K562 (cell line): ENCODE measurements around the gene TBC1D5. TPM values are rescaled to one million over a fixed set of nuclear protein-coding genes. Genes with fewer than 3 reads are reported as not detected.

Experiments used
- ARID2 ChIP-seq: fragments of 450-650 bp; IDR thresholded peaks from 2 replicates; pipeline ENCODE4 v1.6.1; 2017; ENCODE audit warnings: antibody characterized with exemption, mild to moderate bottlenecking
- ETS1 ChIP-seq: conservative IDR thresholded peaks from 2 replicates; pipeline ENCODE4 v1.6.1; 2011; ENCODE audit warnings: low read depth, mild to moderate bottlenecking, low read length; ENCODE audit not compliant: control insufficient read depth
- HMGN3 ChIP-seq: IDR thresholded peaks from 2 replicates; pipeline ENCODE4 v1.6.1; 2011; ENCODE audit warnings: borderline replicate concordance, low read depth, mild to moderate bottlenecking, mixed read lengths, low read length; ENCODE audit not compliant: insufficient read length; ENCODE audit errors: extremely low read depth
- MEF2A ChIP-seq: IDR thresholded peaks from 2 replicates; pipeline ENCODE4 v1.6.1; 2011; ENCODE audit warnings: low read depth, mild to moderate bottlenecking, low read length, moderate library complexity; ENCODE audit not compliant: control insufficient read depth
- MEIS2 ChIP-seq: fragments of 450-650 bp; IDR thresholded peaks from 2 replicates; pipeline ENCODE4 v1.6.1; 2014; ENCODE audit warnings: mild to moderate bottlenecking; ENCODE audit not compliant: partially characterized antibody
- NFE2L1 ChIP-seq: fragments of 450-650 bp; IDR thresholded peaks from 2 replicates; pipeline ENCODE4 v1.6.1; 2016; ENCODE audit warnings: missing genetic modification characterization, low read depth, mild to moderate bottlenecking, missing compliant biosample characterization, moderate library complexity, borderline replicate concordance
- PBX2 ChIP-seq, 2 experiments: IDR thresholded peaks in 1 of 2; conservative IDR thresholded peaks in 1 of 2; 2 replicates each; pipeline ENCODE4 v1.6.1; 2016; ENCODE audit warnings: low read depth in 2 of 2, mild to moderate bottlenecking in 1 of 2, missing compliant biosample characterization in 1 of 2, missing genetic modification characterization in 1 of 2, moderate library complexity in 1 of 2
- PTBP1 ChIP-seq: fragments of 200-400 bp; formaldehyde crosslinking; IDR thresholded peaks from 2 replicates; pipeline ENCODE4 v1.6.1; 2017; ENCODE audit warnings: low read depth, low read length
- SRSF9 ChIP-seq: fragments of 200-400 bp; formaldehyde crosslinking; IDR thresholded peaks from 2 replicates; pipeline ENCODE4 v1.6.1; 2017; ENCODE audit warnings: low read depth, low read length, borderline replicate concordance
- TCF3 ChIP-seq: sonication (generic); formaldehyde crosslinking; IDR thresholded peaks from 2 replicates; pipeline ENCODE4 v1.4.0; 2020; ENCODE audit warnings: mild to moderate bottlenecking, missing genetic modification reagents
- ZC3H4 ChIP-seq: sonication (generic); formaldehyde crosslinking; IDR thresholded peaks from 2 replicates; pipeline ENCODE4 v1.9.0; 2021; ENCODE audit warnings: missing genetic modification reagents, borderline replicate concordance
- ZNF318 ChIP-seq, 2 experiments: fragments of 450-650 bp; IDR thresholded peaks; 2 replicates each; pipeline ENCODE4 v1.6.1; 2016; ENCODE audit warnings: mild to moderate bottlenecking in 2 of 2, borderline replicate concordance in 1 of 2, low read depth in 1 of 2, moderate library complexity in 1 of 2
- ZNF445 ChIP-seq: fragments of 250-450 bp; sonication (Bioruptor Pico); IDR thresholded peaks from 2 replicates; pipeline ENCODE4 v1.4.0; 2020; ENCODE audit warnings: low read depth, mild to moderate bottlenecking, moderate library complexity
- ZNF764 ChIP-seq: fragments of 250-450 bp; sonication (Bioruptor Pico); IDR thresholded peaks from 2 replicates; pipeline ENCODE4 v1.4.0; 2020; ENCODE audit warnings: low read depth, mild to moderate bottlenecking, moderate library complexity
- polyA plus RNA-seq, 8 experiments: library from polyadenylated mRNA; depleted of rRNA in 4 of 8; stranded (reverse) in 5 of 8; unstranded in 3 of 8; fragments of >200 nt; fragmentation: Nextera tagmentation in 2 of 8; fragmentation: Illumina TruSeq in 1 of 8; extraction: Ambion mirVana in 2 of 8; extraction: Trizol in 1 of 8; gene quantifications; 2 replicates each; pipeline versions ENCODE4 v1.2.1 to v1.2.3, GENCODE V29; 2011 to 2014; ENCODE audit warnings: inconsistent platforms in 1 of 8, missing spikeins in 1 of 8
- total RNA-seq, 7 experiments: library from RNA; depleted of rRNA in 6 of 7; stranded (reverse); fragments of >200 nt in 6 of 7; fragmentation: Illumina TruSeq in 2 of 7; extraction: Trizol in 2 of 7; gene quantifications; 2 replicates each; pipeline versions ENCODE4 v1.2.1 to v1.2.3, GENCODE V29; 2011 to 2021; ENCODE audit warnings: low replicate concordance in 1 of 7

The TBC1D5 gene
- total and polyA plus RNA-seq, 9 of the 15 experiments (the other 6 are each of a cell fraction or from before 2014, with no cell fraction given), result 2.9 to 38.1 (median 25.6) TPM

GRCh38 chr3:17420668-17421067, 321.8 kb downstream of the TBC1D5 start (continued):
- TF ChIP-seq PBX2 (CRISPR knock-in tag; IDR thresholded peaks at IDR 0.05; ENCODE audit: low read depth) (no peak), PBX2 (tag; conservative IDR thresholded peaks at IDR 0.05; ENCODE audit: low read depth) (no peak), MEF2A (no peak), NFE2L1 (tag) (no peak), ZNF445 (CRISPR knock-in tag) (no peak), SRSF9 (no peak), HMGN3 (no peak), PTBP1 (no peak), TCF3 (CRISPR knock-in tag) (peak; percentile 56), ETS1 (no peak), MEIS2 (peak; percentile 62), ZNF318 (IDR thresholded peaks at IDR 0.05; ENCODE audit: borderline replicate concordance in 1 of 2, low read depth in 1 of 2) (no peak), ZC3H4 (CRISPR knock-in tag) (no peak), ZNF764 (no peak), ARID2 (no peak)
